ENCODE data around the gene ACOXL. TPM values are rescaled to one million over a fixed set of nuclear protein-coding genes. Genes with fewer than 3 reads are reported as not detected.
"Not testable (repeated sequence)": the region's sequence is repeated elsewhere in the genome, so short reads cannot be mapped to it uniquely, and the experiment has no call there.

Gene ACOXL
- total RNA-seq, 1 donor, result not detected

DNA sequence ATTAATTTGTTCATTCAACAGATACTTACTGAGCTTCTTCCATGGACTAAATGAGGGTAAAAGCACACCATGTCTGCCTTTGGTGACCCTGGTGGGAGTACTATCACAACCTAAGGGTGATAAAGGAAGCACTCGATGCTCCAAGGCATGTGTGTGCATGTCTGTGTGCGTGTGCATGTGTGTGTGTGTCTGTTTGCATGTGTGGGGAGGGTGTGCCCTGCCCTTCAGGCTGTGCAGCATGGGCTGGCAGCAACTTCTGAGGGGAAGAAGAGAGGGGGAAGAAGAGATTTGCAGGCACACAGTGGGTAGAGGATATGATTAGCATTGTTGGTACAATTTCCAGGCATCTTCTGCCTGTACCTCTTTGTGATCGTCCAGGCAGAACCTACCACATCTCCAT, 121.6 kb downstream of the ACOXL start:
- Histone ChIP-seq H3K27me3 (ENCODE audit: insufficient read depth, low read length) (peaks cover 26% of the 10 kb centered on the region), H4K20me1 (ENCODE audit: insufficient read depth, low read length) (no peaks in the 10 kb centered on the region), H3K4me3 (ENCODE audit: insufficient read depth, low read length) (no peak overlapping the region), H3K79me2 (ENCODE audit: insufficient read depth, low read length) (no peaks in the 10 kb centered on the region), H2AFZ (ENCODE audit: low read length) (no peak overlapping the region), H3K9me3 (ENCODE audit: low read depth, low read length) (no peaks in the 10 kb centered on the region), H3K4me1 (ENCODE audit: insufficient read depth, low read length) (no peaks in the 10 kb centered on the region), H3K36me3 (ENCODE audit: insufficient read depth, low read length) (no peaks in the 10 kb centered on the region), H3K4me2 (ENCODE audit: insufficient read depth, low read length) (no peak overlapping the region), H3K27ac (ENCODE audit: low read depth, low read length) (no peak overlapping the region)
- no peak for DNase-seq (ENCODE audit: insufficient read length, low spot score, missing footprints)
- TF ChIP-seq, protein P1, sequence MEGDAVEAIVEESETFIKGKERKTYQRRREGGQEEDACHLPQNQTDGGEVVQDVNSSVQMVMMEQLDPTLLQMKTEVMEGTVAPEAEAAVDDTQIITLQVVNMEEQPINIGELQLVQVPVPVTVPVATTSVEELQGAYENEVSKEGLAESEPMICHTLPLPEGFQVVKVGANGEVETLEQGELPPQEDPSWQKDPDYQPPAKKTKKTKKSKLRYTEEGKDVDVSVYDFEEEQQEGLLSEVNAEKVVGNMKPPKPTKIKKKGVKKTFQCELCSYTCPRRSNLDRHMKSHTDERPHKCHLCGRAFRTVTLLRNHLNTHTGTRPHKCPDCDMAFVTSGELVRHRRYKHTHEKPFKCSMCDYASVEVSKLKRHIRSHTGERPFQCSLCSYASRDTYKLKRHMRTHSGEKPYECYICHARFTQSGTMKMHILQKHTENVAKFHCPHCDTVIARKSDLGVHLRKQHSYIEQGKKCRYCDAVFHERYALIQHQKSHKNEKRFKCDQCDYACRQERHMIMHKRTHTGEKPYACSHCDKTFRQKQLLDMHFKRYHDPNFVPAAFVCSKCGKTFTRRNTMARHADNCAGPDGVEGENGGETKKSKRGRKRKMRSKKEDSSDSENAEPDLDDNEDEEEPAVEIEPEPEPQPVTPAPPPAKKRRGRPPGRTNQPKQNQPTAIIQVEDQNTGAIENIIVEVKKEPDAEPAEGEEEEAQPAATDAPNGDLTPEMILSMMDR (IDR thresholded peaks at IDR 0.05; ENCODE audit: extremely low read depth, low read depth, low read length), result no peak

DNA sequence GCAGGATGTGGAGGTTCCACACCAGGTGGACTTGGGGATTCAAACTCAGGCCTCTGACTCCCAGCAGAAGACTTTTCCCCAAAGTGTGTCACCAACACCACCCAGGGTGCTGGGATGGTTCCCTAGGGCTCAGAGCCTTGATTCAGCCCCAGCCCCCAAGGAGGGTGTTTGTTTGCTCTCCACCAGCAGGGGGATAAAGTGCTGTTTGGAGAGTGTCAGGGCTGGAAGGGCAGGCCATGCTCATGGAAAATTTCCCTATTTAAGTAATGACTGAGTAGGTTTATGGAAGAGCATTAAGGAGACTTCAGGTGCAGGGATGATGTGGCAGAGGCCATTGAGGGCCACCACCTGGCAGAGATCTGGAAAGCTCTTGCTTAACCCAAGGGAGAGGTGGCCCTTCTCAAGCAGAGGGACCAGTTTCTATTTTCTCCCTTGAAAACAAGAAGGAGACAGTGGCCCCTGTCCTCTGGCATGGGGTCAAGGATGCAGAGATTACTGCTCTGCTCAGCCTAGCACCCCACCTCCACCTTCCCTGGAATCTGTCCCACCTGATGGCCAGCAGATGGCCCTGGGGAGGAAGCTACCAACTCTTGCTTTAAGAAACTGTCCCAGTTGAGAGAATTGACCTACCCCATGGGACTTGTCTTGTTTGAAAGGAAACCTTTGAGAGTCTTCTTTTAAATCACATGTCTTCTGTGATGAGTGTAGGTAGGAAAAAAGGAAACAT, 122.1 kb downstream of the ACOXL start:
- H3K9me3 ChIP-seq (ENCODE audit: low read depth, low read length), result no peaks in the 10 kb centered on the region
- peaks cover 31% of the 10 kb centered on the region for H3K27me3 ChIP-seq (ENCODE audit: insufficient read depth, low read length)
- H3K4me2 ChIP-seq (ENCODE audit: insufficient read depth, low read length), result no peak overlapping the region
- TF ChIP-seq, protein P1 (IDR thresholded peaks at IDR 0.05; ENCODE audit: extremely low read depth, low read depth, low read length), result peak; percentile 26
- H3K36me3 ChIP-seq (ENCODE audit: insufficient read depth, low read length), result no peaks in the 10 kb centered on the region
- H3K4me3 ChIP-seq (ENCODE audit: insufficient read depth, low read length), result no peak overlapping the region
- no peak overlapping the region for H3K27ac ChIP-seq (ENCODE audit: low read depth, low read length)
- H3K79me2 ChIP-seq (ENCODE audit: insufficient read depth, low read length), result no peaks in the 10 kb centered on the region
- DNase-seq (ENCODE audit: insufficient read length, low spot score, missing footprints), result no peak
- H2AFZ ChIP-seq (ENCODE audit: low read length), result no peak overlapping the region
- H4K20me1 ChIP-seq (ENCODE audit: insufficient read depth, low read length), result no peaks in the 10 kb centered on the region
- H3K4me1 ChIP-seq (ENCODE audit: insufficient read depth, low read length), result no peaks in the 10 kb centered on the region

DNA sequence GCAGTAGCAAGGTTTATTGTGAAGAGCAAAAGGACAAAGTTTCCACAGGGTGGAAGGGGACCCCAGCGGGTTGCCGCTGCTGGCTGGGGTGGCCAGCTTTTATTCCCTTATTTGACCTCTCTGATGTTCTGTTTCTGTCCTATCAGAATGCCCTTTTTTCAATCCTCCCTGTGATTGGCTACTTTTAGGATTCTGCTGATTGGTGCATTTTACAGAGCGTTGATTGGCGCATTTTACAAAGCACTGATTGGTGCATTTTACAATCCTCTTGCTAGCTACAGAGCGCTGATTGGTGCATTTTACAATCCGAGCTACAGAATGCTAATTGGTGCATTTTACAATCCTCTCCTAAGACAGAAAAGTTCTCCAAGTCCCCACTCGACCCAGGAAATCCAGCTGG, 123.5 kb downstream of the ACOXL start:
- not testable (repeated sequence) for H4K20me1 ChIP-seq (ENCODE audit: insufficient read depth, low read length); H2AFZ ChIP-seq (ENCODE audit: low read length); H3K4me1 ChIP-seq (ENCODE audit: insufficient read depth, low read length); H3K4me3 ChIP-seq (ENCODE audit: insufficient read depth, low read length); H3K79me2 ChIP-seq (ENCODE audit: insufficient read depth, low read length); DNase-seq (ENCODE audit: insufficient read length, low spot score, missing footprints); H3K27ac ChIP-seq (ENCODE audit: low read depth, low read length); H3K36me3 ChIP-seq (ENCODE audit: insufficient read depth, low read length); H3K9me3 ChIP-seq (ENCODE audit: low read depth, low read length); H3K4me2 ChIP-seq (ENCODE audit: insufficient read depth, low read length)
- peaks cover 43% of the 10 kb centered on the region for H3K27me3 ChIP-seq (ENCODE audit: insufficient read depth, low read length)

DNA sequence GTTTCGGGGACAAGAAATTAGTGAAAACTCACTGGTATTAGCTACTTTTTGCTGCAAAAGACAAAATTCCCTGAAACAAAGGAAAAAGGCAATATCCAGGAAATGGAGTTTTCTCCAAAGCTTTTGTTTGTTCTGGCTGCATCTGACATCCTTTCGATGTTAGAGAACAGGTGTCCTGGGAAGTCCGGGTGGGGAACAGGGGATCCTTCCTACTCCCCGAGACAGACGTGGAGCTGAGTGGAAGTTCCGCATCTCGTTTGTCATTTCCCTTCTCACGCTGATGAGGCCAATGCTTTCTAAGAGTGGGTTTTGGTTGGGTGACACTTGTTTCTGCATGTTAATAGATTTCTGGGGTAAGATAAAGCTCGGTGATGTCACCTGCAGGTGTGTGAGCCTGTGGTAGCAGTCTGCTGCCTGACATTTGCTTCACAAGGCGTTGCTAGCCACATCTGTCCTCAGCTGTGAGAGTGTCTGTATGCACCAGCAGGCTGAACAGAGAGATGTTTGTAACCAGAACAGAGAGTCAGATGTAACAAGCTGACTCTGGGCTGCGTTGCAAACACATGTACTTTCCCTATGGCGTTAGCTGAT, 125.9 kb downstream of the ACOXL start:
- H2AFZ ChIP-seq (ENCODE audit: low read length), result no peak overlapping the region
- no peaks in the 10 kb centered on the region for H3K9me3 ChIP-seq (ENCODE audit: low read depth, low read length)
- H3K4me2 ChIP-seq (ENCODE audit: insufficient read depth, low read length), result no peak overlapping the region
- TF ChIP-seq, protein P1 (IDR thresholded peaks at IDR 0.05; ENCODE audit: extremely low read depth, low read depth, low read length), result no peak
- no peaks in the 10 kb centered on the region for H3K79me2 ChIP-seq (ENCODE audit: insufficient read depth, low read length)
- no peak overlapping the region for H3K4me3 ChIP-seq (ENCODE audit: insufficient read depth, low read length)
- peaks cover 61% of the 10 kb centered on the region for H3K27me3 ChIP-seq (ENCODE audit: insufficient read depth, low read length)
- no peaks in the 10 kb centered on the region for H3K36me3 ChIP-seq (ENCODE audit: insufficient read depth, low read length)
- H3K27ac ChIP-seq (ENCODE audit: low read depth, low read length), result no peak overlapping the region
- no peaks in the 10 kb centered on the region for H4K20me1 ChIP-seq (ENCODE audit: insufficient read depth, low read length)
- no peaks in the 10 kb centered on the region for H3K4me1 ChIP-seq (ENCODE audit: insufficient read depth, low read length)
- DNase-seq (ENCODE audit: insufficient read length, low spot score, missing footprints), result no peak
